Fibroblast of skin of right quadriceps (primary cell): ENCODE data around the gene SERPINA6.
"Not testable (repeated sequence)": the region's sequence is repeated elsewhere in the genome, so short reads cannot be mapped to it uniquely, and the experiment has no call there.

ENCODE experiments used
- DNase-seq: peaks from one replicate; pipeline ENCODE4 v3.0.0-alpha.2; 2013

Gene SERPINA6

GRCh38 chr14:94354190-94354589, 31.1 kb upstream of the SERPINA6 start:
- not testable (repeated sequence) for DNase-seq

- no peak for DNase-seq
Measured at GRCh38 chr14:94349276-94349675, 26.1 kb upstream of the SERPINA6 start.

- no peak for DNase-seq
Measured at GRCh38 chr14:94348836-94349235, 25.7 kb upstream of the SERPINA6 start.

- no peak for DNase-seq
Measured at GRCh38 chr14:94346841-94347240, 23.7 kb upstream of the SERPINA6 start.

GRCh38 chr14:94346065-94346786, 23.1 kb upstream of the SERPINA6 start:
- peak; percentile 35 for DNase-seq

- DNase-seq = peak; percentile 93
Measured at GRCh38 chr14:94345344-94346064, 22.4 kb upstream of the SERPINA6 start.

GRCh38 chr14:94344389-94344788, 21.3 kb upstream of the SERPINA6 start:
- no peak for DNase-seq

- no peak for DNase-seq
Measured at GRCh38 chr14:94343238-94344005, 20.3 kb upstream of the SERPINA6 start.

GRCh38 chr14:94342334-94342934, 19.3 kb upstream of the SERPINA6 start:
- DNase-seq = peak; percentile 99

GRCh38 chr14:94341656-94342333, 18.7 kb upstream of the SERPINA6 start:
- DNase-seq = no peak

GRCh38 chr14:94340533-94340932, 17.4 kb upstream of the SERPINA6 start:
- no peak for DNase-seq

GRCh38 chr14:94338023-94338422, 14.9 kb upstream of the SERPINA6 start:
- DNase-seq = no peak

GRCh38 chr14:94337274-94337673, 14.1 kb upstream of the SERPINA6 start:
- peak; percentile 48 for DNase-seq

- DNase-seq = no peak
Measured at GRCh38 chr14:94334872-94335271, 11.7 kb upstream of the SERPINA6 start.

GRCh38 chr14:94332587-94332986, 9.5 kb upstream of the SERPINA6 start:
- DNase-seq = no peak

GRCh38 chr14:94332063-94332583, 9.0 kb upstream of the SERPINA6 start:
- DNase-seq = no peak

GRCh38 chr14:94331462-94331861, 8.3 kb upstream of the SERPINA6 start:
- no peak for DNase-seq

- DNase-seq = no peak
Measured at GRCh38 chr14:94330857-94331256, 7.7 kb upstream of the SERPINA6 start.

GRCh38 chr14:94330432-94330831, 7.3 kb upstream of the SERPINA6 start:
- no peak for DNase-seq

- DNase-seq = no peak
Measured at GRCh38 chr14:94329857-94330256, 6.7 kb upstream of the SERPINA6 start.

- no peak for DNase-seq
Measured at GRCh38 chr14:94328196-94328595, 5.1 kb upstream of the SERPINA6 start.
